ENCODE results near the gene PRKN.

Gene PRKN

GRCh38 chr6:161721511-161721910 lies 1006.1 kb downstream of the PRKN start:
- DNase-seq (ENCODE audit: extremely low read depth, low read depth), result no peak
- no peak for TF ChIP-seq CTCF (IDR thresholded peaks at IDR 0.05; ENCODE audit: low read depth, low read length)

GRCh38 chr6:161716176-161716575 lies 1011.4 kb downstream of the PRKN start:
- no peak for TF ChIP-seq CTCF (IDR thresholded peaks at IDR 0.05; ENCODE audit: low read depth, low read length)
- DNase-seq (ENCODE audit: extremely low read depth, low read depth), result no peak

DNA sequence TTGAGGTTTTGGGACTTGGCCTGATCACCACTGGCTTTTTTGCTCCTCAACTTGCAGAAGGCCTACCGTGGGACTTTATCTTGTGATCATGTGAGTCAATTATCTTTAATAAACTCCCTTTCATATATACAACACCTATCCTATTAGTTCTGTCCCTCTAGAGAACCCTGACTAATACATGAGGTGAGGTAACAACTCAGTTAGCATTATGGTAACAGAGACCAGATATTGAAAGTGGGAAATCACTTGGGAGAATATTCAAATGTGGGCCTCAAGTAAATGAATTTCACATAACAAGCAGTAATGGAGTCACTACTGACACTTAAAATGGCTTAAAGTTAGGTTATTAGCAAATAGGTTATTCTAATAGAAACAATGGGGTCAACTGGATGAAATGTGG lies 1015.6 kb downstream of the PRKN start:
- no peak for DNase-seq (ENCODE audit: extremely low read depth, low read depth)
- TF ChIP-seq CTCF (IDR thresholded peaks at IDR 0.05; ENCODE audit: low read depth, low read length), result no peak

- DNase-seq (ENCODE audit: extremely low read depth, low read depth), result no peak
- no peak for TF ChIP-seq CTCF (IDR thresholded peaks at IDR 0.05; ENCODE audit: low read depth, low read length)
Measured at GRCh38 chr6:161711515-161711914, 1016.1 kb downstream of the PRKN start.

DNA sequence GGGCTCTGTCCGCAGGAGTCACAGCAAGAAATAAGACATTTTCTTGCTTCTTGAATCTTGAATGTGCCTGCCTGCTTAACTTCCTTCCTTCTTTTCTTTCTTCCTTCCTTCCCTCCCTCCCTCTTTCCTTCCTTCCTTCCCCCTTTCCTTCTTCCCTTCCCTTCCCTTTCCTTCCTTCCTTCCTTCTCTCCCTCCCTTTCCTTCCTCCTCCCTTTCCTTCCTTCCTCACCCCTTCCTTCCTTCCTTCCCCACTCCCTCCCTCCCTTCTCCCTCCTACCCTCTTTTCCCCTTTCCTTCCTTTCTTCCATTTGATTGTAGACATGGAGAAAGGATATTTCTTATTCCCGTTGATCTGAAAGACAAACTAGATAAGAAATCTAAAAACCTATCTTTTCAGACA lies 1016.9 kb downstream of the PRKN start:
- DNase-seq (ENCODE audit: extremely low read depth, low read depth), result no peak
- TF ChIP-seq CTCF (IDR thresholded peaks at IDR 0.05; ENCODE audit: low read depth, low read length), result no peak

DNA sequence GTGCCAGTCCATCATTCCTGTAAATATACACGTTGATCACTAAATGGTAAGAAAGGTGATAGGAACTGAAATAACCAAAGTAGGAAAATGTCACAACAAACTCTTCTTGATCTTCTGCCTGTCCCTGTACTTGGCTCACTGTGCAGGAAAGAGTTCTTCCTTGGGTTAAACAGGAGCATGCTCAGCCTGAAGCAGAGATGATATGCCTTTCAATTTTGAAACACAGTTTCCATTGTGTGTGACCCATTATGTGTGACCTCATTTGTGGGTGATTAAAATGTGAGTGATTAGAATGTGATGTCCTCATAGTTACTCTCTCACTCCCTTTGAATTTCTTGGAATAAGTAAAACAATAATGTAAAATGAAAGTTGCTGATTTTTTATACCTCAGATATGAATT lies 1026.5 kb downstream of the PRKN start:
- no peak for DNase-seq (ENCODE audit: extremely low read depth, low read depth)

GRCh38 chr6:161696801-161697200 lies 1030.8 kb downstream of the PRKN start:
- no peak for TF ChIP-seq CTCF (IDR thresholded peaks at IDR 0.05; ENCODE audit: low read depth, low read length)
- DNase-seq (ENCODE audit: extremely low read depth, low read depth), result no peak

More for the DNA sequence above, 1026.5 kb downstream of the PRKN start:
- no peak for TF ChIP-seq CTCF (IDR thresholded peaks at IDR 0.05; ENCODE audit: low read depth, low read length)

All from AG09319 (cell line).